Measurements from ENCODE around the gene TUBB1. TPM values are rescaled to one million over a fixed set of nuclear protein-coding genes. Genes with fewer than 3 reads are reported as not detected.

Gene TUBB1
- total and polyA plus RNA-seq, 2 of the 4 experiments (the other 2 are of a cell fraction) = not detected

DNA sequence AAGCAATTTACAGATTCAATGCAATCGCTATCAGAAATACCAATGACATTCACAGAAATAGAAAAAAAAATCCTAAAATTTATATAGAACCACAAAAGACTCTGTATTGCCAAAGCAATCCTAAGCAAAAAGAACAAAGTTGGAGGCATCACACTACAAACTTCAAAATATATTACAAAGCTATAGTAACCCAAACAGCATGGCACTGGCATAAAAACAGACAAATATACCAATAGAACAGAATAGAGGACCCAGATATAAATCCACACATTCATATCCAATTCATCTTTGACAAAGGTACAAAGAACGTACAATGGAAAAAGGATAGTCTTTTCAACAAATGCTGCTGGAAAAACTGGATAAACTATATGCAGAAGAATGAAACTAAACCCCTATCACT lies 49.8 kb upstream of the TUBB1 start:
- H2AFZ ChIP-seq (replicated peaks; ENCODE audit: low read length, poor library complexity) = no peak overlapping the region
- H3K23ac ChIP-seq (ENCODE audit: low read depth, low read length) = no peak overlapping the region
- no peak overlapping the region for H4K8ac ChIP-seq (ENCODE audit: low read depth in 2 of 2, low read length in 2 of 2)
- H2BK20ac ChIP-seq (ENCODE audit: low read depth, low read length) = no peak overlapping the region
- no peaks in the 10 kb centered on the region for H4K20me1 ChIP-seq (ENCODE audit: insufficient read depth, low read length)
- H3K4ac ChIP-seq (ENCODE audit: low read depth, low read length) = no peak overlapping the region
- H2AK5ac ChIP-seq (ENCODE audit: low read depth, low read length) = no peak overlapping the region
- no peak overlapping the region for H3K27ac ChIP-seq (ENCODE audit: insufficient read depth, low read length)
- no CpG with 5 or more reads among the region's 2 CpGs for WGBS, 2 experiments (ENCODE audit: extremely low coverage in 2 of 2, insufficient read length in 1 of 2)
- no peak overlapping the region for H3K4me2 ChIP-seq (ENCODE audit: low read depth, low read length)
- H4K5ac ChIP-seq (ENCODE audit: low read depth, low read length) = no peak overlapping the region
- H2BK120ac ChIP-seq (ENCODE audit: low read depth, low read length) = no peak overlapping the region
- ATAC-seq (ENCODE audit: low read depth) = no peak
- no peak overlapping the region for H2AK9ac ChIP-seq (replicated peaks; ENCODE audit: low read depth, low read length, poor library complexity)
- no peak for DNase-seq
- in situ Hi-C loops (cut with MboI; ENCODE audit: low sequenced_read_pairs) = no loop called here
- no peak overlapping the region for H3K14ac ChIP-seq (replicated peaks; ENCODE audit: low read depth, low read length)
- no peak for TF ChIP-seq MAZ (IDR thresholded peaks at IDR 0.05; ENCODE audit: borderline replicate concordance, low read depth, low read length)
- TF ChIP-seq MAFK (IDR thresholded peaks at IDR 0.05; ENCODE audit: low read depth, low read length) = no peak
- no peak for TF ChIP-seq MXI1 (IDR thresholded peaks at IDR 0.05; ENCODE audit: borderline replicate concordance, low read depth, low read length)
- TF ChIP-seq CHD1 (IDR thresholded peaks at IDR 0.05; ENCODE audit: low read depth, low read length) = no peak
- no peak for TF ChIP-seq NFE2L2 (IDR thresholded peaks at IDR 0.05; ENCODE audit: low read depth, low read length)
- TF ChIP-seq BHLHE40 (IDR thresholded peaks at IDR 0.05; ENCODE audit: low read depth, low read length) = no peak
- no peak for TF ChIP-seq CEBPB (IDR thresholded peaks at IDR 0.05; ENCODE audit: low read depth, low read length)
- TF ChIP-seq RFX5 (IDR thresholded peaks at IDR 0.05; ENCODE audit: low read depth, low read length) = no peak
- TF ChIP-seq CTCF (conservative IDR thresholded peaks at IDR 0.05; ENCODE audit: low read depth, low read length) = no peak
- no peak for TF ChIP-seq USF2 (IDR thresholded peaks at IDR 0.05; ENCODE audit: low read depth, low read length)
- no peak for TF ChIP-seq SMC3 (IDR thresholded peaks at IDR 0.05; ENCODE audit: low read depth, low read length)
- TF ChIP-seq, protein P1, sequence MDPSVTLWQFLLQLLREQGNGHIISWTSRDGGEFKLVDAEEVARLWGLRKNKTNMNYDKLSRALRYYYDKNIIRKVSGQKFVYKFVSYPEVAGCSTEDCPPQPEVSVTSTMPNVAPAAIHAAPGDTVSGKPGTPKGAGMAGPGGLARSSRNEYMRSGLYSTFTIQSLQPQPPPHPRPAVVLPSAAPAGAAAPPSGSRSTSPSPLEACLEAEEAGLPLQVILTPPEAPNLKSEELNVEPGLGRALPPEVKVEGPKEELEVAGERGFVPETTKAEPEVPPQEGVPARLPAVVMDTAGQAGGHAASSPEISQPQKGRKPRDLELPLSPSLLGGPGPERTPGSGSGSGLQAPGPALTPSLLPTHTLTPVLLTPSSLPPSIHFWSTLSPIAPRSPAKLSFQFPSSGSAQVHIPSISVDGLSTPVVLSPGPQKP (IDR thresholded peaks at IDR 0.05; ENCODE audit: borderline replicate concordance, low read depth, low read length) = no peak
- no peak for TF ChIP-seq RCOR1 (IDR thresholded peaks at IDR 0.05; ENCODE audit: insufficient replicate concordance, low read length)
- no peak for TF ChIP-seq FOS (IDR thresholded peaks at IDR 0.05; ENCODE audit: low read depth, low read length)
- no peak for TF ChIP-seq POLR2A (IDR thresholded peaks at IDR 0.05; ENCODE audit: low read depth, low read length)
- no peak overlapping the region for H3K4me3 ChIP-seq (ENCODE audit: insufficient read depth, low read depth, low read length)
- dilution Hi-C loops (cut with HindIII; ENCODE audit: low sequenced_read_pairs, unreplicated experiment) = no loop called here
- H2BK15ac ChIP-seq (ENCODE audit: low read depth, low read length) = no peak overlapping the region
- H3K4me1 ChIP-seq (ENCODE audit: control insufficient read depth, insufficient read depth, low read length) = no peaks in the 10 kb centered on the region
- no peaks in the 10 kb centered on the region for H3K9me1 ChIP-seq (ENCODE audit: insufficient read depth, low read length)
- H3K79me1 ChIP-seq (ENCODE audit: low read depth in 1 of 2, low read length in 2 of 2) = no peaks in the 10 kb centered on the region
- BruUV-seq (replicated peaks) = no TSS peak
- intact Hi-C loops (cut with micrococcal nuclease) = no loop called here
- no peak overlapping the region for H3K9ac ChIP-seq (ENCODE audit: low read depth, low read length)
- H3K36me3 ChIP-seq (ENCODE audit: control insufficient read depth, insufficient read depth, low read length) = no peaks in the 10 kb centered on the region
- H3K56ac ChIP-seq (ENCODE audit: extremely low read depth, insufficient read depth, low read length) = no peak overlapping the region
- ChIA-PET CTCF (no interaction called here), POLR2A (ENCODE audit: unreplicated experiment) (no interaction called here)
- H3K9me3 ChIP-seq (ENCODE audit: control insufficient read depth, insufficient read depth, low read length) = peaks cover 2% of the 10 kb centered on the region; the same call in 1 of the 2 replicates
- H3K18ac ChIP-seq (ENCODE audit: low read depth, low read length) = no peak overlapping the region
- H2BK5ac ChIP-seq (ENCODE audit: low read depth, low read length, poor library complexity, severe bottlenecking) = no peak overlapping the region
- H3K27me3 ChIP-seq (ENCODE audit: control insufficient read depth, insufficient read depth, low read length) = peaks cover 13% of the 10 kb centered on the region
- H4K91ac ChIP-seq (ENCODE audit: insufficient read depth, low read depth, low read length) = no peak overlapping the region

All from IMR-90 (cell line).